ENCODE measurements around the gene HSPB9. TPM values are rescaled to one million over a fixed set of nuclear protein-coding genes. Genes with fewer than 3 reads are reported as not detected.

Gene HSPB9
- total RNA-seq, 2 donors from 2014 or later: 0.22 TPM; not detected in 1

DNA sequence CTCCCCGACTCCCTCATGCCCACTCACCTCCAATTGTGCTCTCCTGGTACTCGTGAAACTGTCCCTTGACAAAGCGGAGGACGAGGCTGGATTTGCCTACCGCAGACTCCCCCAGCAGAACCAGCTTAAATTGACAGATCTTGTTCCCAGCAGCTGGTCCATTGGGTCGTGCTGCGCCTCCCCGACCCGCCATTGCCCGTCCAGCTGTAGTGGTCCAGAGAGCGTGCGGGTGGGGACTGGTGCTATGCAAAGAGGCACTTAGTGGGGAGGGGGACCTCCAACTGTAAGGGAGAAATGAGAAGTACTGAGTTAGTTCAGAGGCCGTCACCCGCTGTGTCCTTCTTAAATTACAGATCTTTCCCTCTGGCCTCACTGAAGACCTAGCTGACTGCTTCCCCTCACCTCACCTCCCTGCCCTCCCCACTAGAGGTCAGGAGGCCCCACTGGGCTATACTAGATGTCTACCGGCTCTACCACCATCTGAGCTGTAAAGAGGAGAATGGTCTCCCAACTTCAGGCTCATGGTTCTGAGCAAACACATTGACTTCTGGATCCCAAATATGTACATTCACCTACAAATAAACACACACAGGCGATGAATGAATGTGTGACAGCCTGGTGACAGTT lies 7.8 kb downstream of the HSPB9 start:
- no peak overlapping the region for H3K4me3 ChIP-seq (ENCODE audit: low read length)
- DNase-seq: peak; percentile 66
- peak overlapping the region; percentile 59 for H3K27ac Mint-ChIP-seq

DNA sequence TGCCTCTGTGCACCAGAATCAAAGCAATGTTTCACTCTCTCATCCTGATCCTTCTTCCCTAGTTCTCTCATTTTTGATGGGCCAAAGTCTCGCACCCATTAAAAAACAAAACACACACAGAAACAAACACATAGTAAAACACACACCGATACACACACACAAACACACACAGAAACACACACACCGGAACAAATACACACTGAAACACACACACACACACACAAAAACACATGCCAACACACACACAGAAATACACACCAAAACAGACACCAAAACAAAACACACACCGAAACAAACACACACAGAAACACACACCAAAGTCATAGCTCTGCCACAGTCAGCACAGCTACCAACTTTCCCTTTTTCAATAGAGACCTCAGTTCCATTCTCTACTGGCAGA lies 8.6 kb downstream of the HSPB9 start:
- Mint-ChIP-seq H3K27ac (peak overlapping the region; percentile 11), H3K36me3 (ENCODE audit: low read depth) (peaks cover 46% of the 10 kb centered on the region), H3K4me3 (no peak overlapping the region), H3K4me1 (peaks cover 37% of the 10 kb centered on the region), H3K27me3 (ENCODE audit: insufficient read depth) (no peaks in the 10 kb centered on the region), H3K9me3 (no peaks in the 10 kb centered on the region)
- H3K36me3 ChIP-seq (ENCODE audit: control insufficient read depth, insufficient read depth, low read length): peaks cover 74% of the 10 kb centered on the region
- H3K9ac ChIP-seq (ENCODE audit: extremely low read depth, low read length, poor library complexity, severe bottlenecking): no peak overlapping the region
- no peak for DNase-seq
- H3K4me3 ChIP-seq (ENCODE audit: low read length): no peak overlapping the region
- no peaks in the 10 kb centered on the region for H3K27me3 ChIP-seq (ENCODE audit: control insufficient read depth, insufficient read depth, low read length, poor library complexity, severe bottlenecking)
- TF ChIP-seq, protein P1, sequence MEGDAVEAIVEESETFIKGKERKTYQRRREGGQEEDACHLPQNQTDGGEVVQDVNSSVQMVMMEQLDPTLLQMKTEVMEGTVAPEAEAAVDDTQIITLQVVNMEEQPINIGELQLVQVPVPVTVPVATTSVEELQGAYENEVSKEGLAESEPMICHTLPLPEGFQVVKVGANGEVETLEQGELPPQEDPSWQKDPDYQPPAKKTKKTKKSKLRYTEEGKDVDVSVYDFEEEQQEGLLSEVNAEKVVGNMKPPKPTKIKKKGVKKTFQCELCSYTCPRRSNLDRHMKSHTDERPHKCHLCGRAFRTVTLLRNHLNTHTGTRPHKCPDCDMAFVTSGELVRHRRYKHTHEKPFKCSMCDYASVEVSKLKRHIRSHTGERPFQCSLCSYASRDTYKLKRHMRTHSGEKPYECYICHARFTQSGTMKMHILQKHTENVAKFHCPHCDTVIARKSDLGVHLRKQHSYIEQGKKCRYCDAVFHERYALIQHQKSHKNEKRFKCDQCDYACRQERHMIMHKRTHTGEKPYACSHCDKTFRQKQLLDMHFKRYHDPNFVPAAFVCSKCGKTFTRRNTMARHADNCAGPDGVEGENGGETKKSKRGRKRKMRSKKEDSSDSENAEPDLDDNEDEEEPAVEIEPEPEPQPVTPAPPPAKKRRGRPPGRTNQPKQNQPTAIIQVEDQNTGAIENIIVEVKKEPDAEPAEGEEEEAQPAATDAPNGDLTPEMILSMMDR (conservative IDR thresholded peaks at IDR 0.05): no peak
- WGBS, 2 experiments (ENCODE audit: insufficient coverage in 1 of 2, insufficient read length in 1 of 2): 86 to 96% methylated on average over 1 to 4 of the region's 4 CpGs
- peaks cover 23% of the 10 kb centered on the region for H3K4me1 ChIP-seq (ENCODE audit: control insufficient read depth, insufficient read depth, low read length)
- no peaks in the 10 kb centered on the region for H3K9me3 ChIP-seq (ENCODE audit: control insufficient read depth, low read length)
- no peak overlapping the region for H3K27ac ChIP-seq (ENCODE audit: low read depth, low read length)

More for the DNA sequence above, 7.8 kb downstream of the HSPB9 start:
- H3K4me3 Mint-ChIP-seq: no peak overlapping the region
- peaks cover 29% of the 10 kb centered on the region for H3K4me1 Mint-ChIP-seq
- Histone ChIP-seq H3K27me3 (ENCODE audit: control insufficient read depth, insufficient read depth, low read length, poor library complexity, severe bottlenecking) (no peaks in the 10 kb centered on the region), H3K36me3 (ENCODE audit: control insufficient read depth, insufficient read depth, low read length) (peaks cover 78% of the 10 kb centered on the region), H3K9ac (ENCODE audit: extremely low read depth, low read length, poor library complexity, severe bottlenecking) (no peak overlapping the region), H3K4me1 (ENCODE audit: control insufficient read depth, insufficient read depth, low read length) (peaks cover 16% of the 10 kb centered on the region), H3K27ac (ENCODE audit: low read depth, low read length) (no peak overlapping the region), H3K9me3 (ENCODE audit: control insufficient read depth, low read length) (no peaks in the 10 kb centered on the region)
- WGBS, 2 experiments (ENCODE audit: insufficient coverage in 1 of 2, insufficient read length in 1 of 2): 96 to 97% methylated on average over 6 to 16 of the region's 16 CpGs
- no peaks in the 10 kb centered on the region for H3K27me3 Mint-ChIP-seq (ENCODE audit: insufficient read depth)
- no peaks in the 10 kb centered on the region for H3K9me3 Mint-ChIP-seq
- peaks cover 54% of the 10 kb centered on the region for H3K36me3 Mint-ChIP-seq (ENCODE audit: low read depth)
- TF ChIP-seq, protein P1 (conservative IDR thresholded peaks at IDR 0.05): peak; percentile 56

DNA sequence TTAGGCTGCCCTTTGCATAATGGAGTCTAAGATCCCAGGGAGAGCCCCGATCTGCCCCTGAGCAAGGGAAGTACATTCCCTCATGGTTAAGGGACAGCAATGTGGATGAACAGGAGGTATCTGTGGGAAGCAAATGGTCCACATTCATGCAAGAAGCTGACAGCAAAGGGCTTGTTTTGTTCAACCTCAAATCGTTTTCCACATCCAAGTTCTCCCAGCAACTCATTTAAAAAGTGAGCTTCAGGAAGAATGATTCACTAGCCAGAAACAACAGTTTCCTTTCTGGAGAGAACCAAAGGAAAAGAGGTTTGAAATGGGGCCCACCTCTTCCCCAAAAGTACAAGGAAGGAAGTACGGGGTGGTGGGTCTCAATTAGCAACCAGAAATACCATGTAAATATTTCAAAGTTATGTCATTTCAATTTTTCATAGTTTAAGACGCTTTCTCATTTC lies 9.4 kb downstream of the HSPB9 start:
- TF ChIP-seq, protein P1 (conservative IDR thresholded peaks at IDR 0.05): no peak
- Histone ChIP-seq H3K36me3 (ENCODE audit: control insufficient read depth, insufficient read depth, low read length) (peaks cover 67% of the 10 kb centered on the region), H3K4me1 (ENCODE audit: control insufficient read depth, insufficient read depth, low read length) (peaks cover 27% of the 10 kb centered on the region), H3K27me3 (ENCODE audit: control insufficient read depth, insufficient read depth, low read length, poor library complexity, severe bottlenecking) (no peaks in the 10 kb centered on the region), H3K9me3 (ENCODE audit: control insufficient read depth, low read length) (no peaks in the 10 kb centered on the region), H3K27ac (ENCODE audit: low read depth, low read length) (no peak overlapping the region), H3K4me3 (ENCODE audit: low read length) (no peak overlapping the region), H3K9ac (ENCODE audit: extremely low read depth, low read length, poor library complexity, severe bottlenecking) (no peak overlapping the region)
- H3K36me3 Mint-ChIP-seq (ENCODE audit: low read depth): peaks cover 40% of the 10 kb centered on the region
- DNase-seq: no peak
- H3K4me1 Mint-ChIP-seq: peaks cover 43% of the 10 kb centered on the region
- no peak overlapping the region for H3K27ac Mint-ChIP-seq
- WGBS, 2 experiments (ENCODE audit: insufficient coverage in 1 of 2, insufficient read length in 1 of 2): 91 to 98% methylated on average over 1 to 4 of the region's 4 CpGs
- H3K9me3 Mint-ChIP-seq: no peaks in the 10 kb centered on the region
- no peaks in the 10 kb centered on the region for H3K27me3 Mint-ChIP-seq (ENCODE audit: insufficient read depth)
- H3K4me3 Mint-ChIP-seq: no peak overlapping the region
